ENCODE measurements around the gene FRRS1L. TPM values are rescaled to one million over a fixed set of nuclear protein-coding genes. Genes with fewer than 3 reads are reported as not detected.
A peak's percentile ranks its signal among the peaks of the same experiment; 100 is the strongest.

Gene FRRS1L
- total and polyA plus RNA-seq, 2 of the 13 experiments (the other 11 are each of a cell fraction or from before 2014, with no cell fraction given): 0.02 to 0.03 TPM

DNA sequence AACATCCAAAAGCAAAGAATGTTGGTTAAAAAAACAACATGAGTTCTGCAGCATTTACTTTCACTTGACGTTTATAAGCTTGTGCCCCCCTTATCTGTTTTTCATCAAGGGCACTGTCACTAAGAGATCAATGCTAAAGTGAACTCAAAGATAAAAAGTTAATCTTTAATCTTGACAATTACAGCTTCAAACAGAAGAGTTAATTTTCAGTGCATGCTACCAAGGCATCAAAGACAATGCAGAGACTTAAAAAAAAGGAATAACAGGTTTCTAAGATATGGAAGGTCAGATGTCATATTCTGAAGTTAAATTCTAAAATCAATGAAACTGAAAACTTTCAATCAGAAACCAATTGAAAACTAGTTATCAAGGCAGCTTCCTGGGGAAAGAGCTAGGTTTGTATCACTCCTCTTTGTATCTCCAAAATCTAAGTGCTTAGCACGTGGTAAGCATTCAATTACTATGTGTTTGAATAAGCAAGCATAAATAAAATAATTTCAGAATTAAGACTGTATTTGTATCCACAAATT lies 84.9 kb downstream of the FRRS1L start (continued):
- TF ChIP-seq AKNA (CRISPR knock-in tag; IDR thresholded peaks at IDR 0.05; ENCODE audit: borderline replicate concordance) (0 out of 2 replicates have a peak, but pooled peaks have one; percentile 44), ZSCAN12 (CRISPR knock-in tag; IDR thresholded peaks at IDR 0.05) (0 out of 2 replicates have a peak, but pooled peaks have one; percentile 49), EZH2 (conservative IDR thresholded peaks at IDR 0.05; ENCODE audit: low read depth, low read length) (no peak), TMF1 (CRISPR knock-in tag; IDR thresholded peaks at IDR 0.05; ENCODE audit: low read depth) (no peak), SETDB1 (CRISPR knock-in tag; IDR thresholded peaks at IDR 0.05; ENCODE audit: borderline replicate concordance) (no peak), PPARG (CRISPR knock-in tag; conservative IDR thresholded peaks at IDR 0.05) (peak; percentile 87), STAG1 (CRISPR knock-in tag; IDR thresholded peaks at IDR 0.05) (peak; percentile 15; the same call in 1 of the 2 replicates), ZNF780A (CRISPR knock-in tag; IDR thresholded peaks at IDR 0.05) (no peak), CHD2 (IDR thresholded peaks at IDR 0.05; ENCODE audit: low read depth, low read length) (no peak), GATAD1 (CRISPR knock-in tag; IDR thresholded peaks at IDR 0.05) (peak; percentile 44; the same call in 1 of the 2 replicates), TCF7 (IDR thresholded peaks at IDR 0.05; ENCODE audit: low read depth) (peak; percentile 99), NFIC (IDR thresholded peaks at IDR 0.05; ENCODE audit: low read length) (peak; percentile 99), SUZ12 (IDR thresholded peaks at IDR 0.05; ENCODE audit: low read depth, low read length) (no peak), ETV6 (CRISPR knock-in tag; conservative IDR thresholded peaks at IDR 0.05) (no peak), ZNF205 (CRISPR knock-in tag; IDR thresholded peaks at IDR 0.05) (peak; percentile 68; the same call in 1 of the 2 replicates), SYNCRIP (IDR thresholded peaks at IDR 0.05; ENCODE audit: insufficient read depth, low read depth, low read length) (no peak), SIN3A (IDR thresholded peaks at IDR 0.05; ENCODE audit: borderline replicate concordance, low read depth, low read length) (no peak), FOXP1 (IDR thresholded peaks at IDR 0.05) (no peak), FOXP1 (CRISPR knock-in tag; IDR thresholded peaks at IDR 0.05) (peak; percentile 87), KAT7 (CRISPR knock-in tag; IDR thresholded peaks at IDR 0.05; ENCODE audit: borderline replicate concordance) (no peak), ZKSCAN1 (IDR thresholded peaks at IDR 0.05; ENCODE audit: low read length) (no peak), ZNF598 (CRISPR knock-in tag; IDR thresholded peaks at IDR 0.05; ENCODE audit: borderline replicate concordance) (no peak), RBAK (CRISPR knock-in tag; IDR thresholded peaks at IDR 0.05) (no peak), ZFAT (CRISPR knock-in tag; conservative IDR thresholded peaks at IDR 0.05) (no peak), ZNF737 (CRISPR knock-in tag; IDR thresholded peaks at IDR 0.05; ENCODE audit: borderline replicate concordance) (no peak), BORCS8-MEF2B (CRISPR knock-in tag; IDR thresholded peaks at IDR 0.05) (no peak), SOX5 (CRISPR knock-in tag; IDR thresholded peaks at IDR 0.05; ENCODE audit: borderline replicate concordance) (peak; percentile 97; the same call in 1 of the 2 replicates), PHF5A (CRISPR knock-in tag; IDR thresholded peaks at IDR 0.05; ENCODE audit: low read depth, unreplicated experiment) (peak; percentile 53), FOXA1 (IDR thresholded peaks at IDR 0.05) (no peak), FOXA1 (CRISPR knock-in tag; IDR thresholded peaks at IDR 0.05) (peak; percentile 48)
- TF ChIP-seq, protein P1, sequence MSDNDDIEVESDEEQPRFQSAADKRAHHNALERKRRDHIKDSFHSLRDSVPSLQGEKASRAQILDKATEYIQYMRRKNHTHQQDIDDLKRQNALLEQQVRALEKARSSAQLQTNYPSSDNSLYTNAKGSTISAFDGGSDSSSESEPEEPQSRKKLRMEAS (IDR thresholded peaks at IDR 0.05): 0 out of 2 replicates have a peak, but pooled peaks have one; percentile 35

All from HepG2 (cell line).